Measurements from ENCODE around the gene NFIL3. TPM values are rescaled to one million over a fixed set of nuclear protein-coding genes. Genes with fewer than 3 reads are reported as not detected.

NFIL3 gene
- total RNA-seq, 2 donors from 2014 or later: 28.7 to 33.5 TPM

- Histone ChIP-seq H3K4me1 (replicated peaks) (no peaks in the 10 kb centered on the region), H3K9me3 (no peaks in the 10 kb centered on the region), H3K27ac (peak overlapping the region; percentile 92), H3K36me3 (no peaks in the 10 kb centered on the region), H3K4me3 (peak overlapping the region; percentile 76 to 79), H3K27me3 (replicated peaks; ENCODE audit: insufficient read depth) (no peaks in the 10 kb centered on the region)
- TF ChIP-seq CTCF (IDR thresholded peaks at IDR 0.05) (no peak), POLR2AphosphoS5 (IDR thresholded peaks at IDR 0.05) (peak; percentile 77), POLR2A (IDR thresholded peaks at IDR 0.05) (peak; percentile 52)
- WGBS: under 1% methylated on average over 56 of the region's 76 CpGs
- intact Hi-C loops (cut with DNase I): loop anchor here (2.0 to 5.0 kb wide), 3 partner anchors 62 to 306 kb away; partner anchors contain the start of gene AUH
- DNase-seq (ENCODE audit: low spot score): peak; percentile 79
Measured at GRCh38 chr9:91422758-91423711, 597 bp downstream of the NFIL3 start.

GRCh38 chr9:91421971-91422757 is 1.5 kb downstream of the NFIL3 start:
- no peaks in the 10 kb centered on the region for H3K4me1 ChIP-seq (replicated peaks)
- peak overlapping the region; percentile 76 to 79 for H3K4me3 ChIP-seq
- peak overlapping the region; percentile 92 for H3K27ac ChIP-seq
- DNase-seq (ENCODE audit: low spot score): peak; percentile 13
- H3K27me3 ChIP-seq (replicated peaks; ENCODE audit: insufficient read depth): no peaks in the 10 kb centered on the region
- TF ChIP-seq POLR2A (IDR thresholded peaks at IDR 0.05) (peak; percentile 14), POLR2AphosphoS5 (IDR thresholded peaks at IDR 0.05) (no peak)
- no peaks in the 10 kb centered on the region for H3K36me3 ChIP-seq
- under 1% methylated on average over 16 of the region's 16 CpGs for WGBS
- intact Hi-C loops (cut with DNase I): loop anchor here (2.0 to 5.0 kb wide), 3 partner anchors 61 to 305 kb away; partner anchors contain the start of gene AUH
- no peaks in the 10 kb centered on the region for H3K9me3 ChIP-seq

DNA sequence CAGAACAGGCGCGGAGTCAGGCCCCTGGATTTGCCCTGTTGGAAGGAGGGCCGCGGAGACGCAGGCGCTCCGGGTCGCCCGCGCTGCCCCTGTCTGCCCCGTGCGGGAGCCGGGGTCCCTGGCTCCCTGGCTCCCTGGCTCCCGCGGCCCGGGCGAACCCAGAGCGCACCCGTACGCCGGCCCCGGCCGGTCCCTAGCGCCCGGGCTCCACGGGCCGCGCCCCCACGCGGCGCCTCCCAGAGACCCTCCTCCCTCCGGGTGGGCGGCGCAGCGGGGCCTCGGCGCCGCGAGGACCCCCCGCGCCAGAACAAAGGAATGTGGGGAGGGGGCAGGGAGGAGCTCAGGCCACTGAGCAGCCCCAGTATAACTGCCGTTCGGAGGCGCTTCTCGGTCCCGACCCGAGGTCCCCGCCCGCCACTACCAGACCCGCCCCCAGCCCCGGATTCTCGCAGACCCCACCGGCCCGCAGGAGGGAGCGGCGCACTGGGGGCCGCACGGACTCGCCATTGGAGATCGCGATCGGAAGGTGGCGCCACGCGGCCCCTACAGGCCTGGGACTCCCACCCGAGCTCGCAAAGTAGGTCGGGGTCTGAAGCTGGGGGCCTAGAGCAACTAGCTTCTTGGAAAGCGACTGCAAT is 2.4 kb downstream of the NFIL3 start:
- H3K36me3 ChIP-seq: no peaks in the 10 kb centered on the region
- no peak for TF ChIP-seq POLR2AphosphoS5 (IDR thresholded peaks at IDR 0.05)
- no peak for TF ChIP-seq POLR2A (IDR thresholded peaks at IDR 0.05)
- peak in 3 of 4 experiments; percentile 21 to 35 (median 30) for TF ChIP-seq CTCF (IDR thresholded peaks at IDR 0.05)
- DNase-seq (ENCODE audit: low spot score): peak; percentile 29

DNA sequence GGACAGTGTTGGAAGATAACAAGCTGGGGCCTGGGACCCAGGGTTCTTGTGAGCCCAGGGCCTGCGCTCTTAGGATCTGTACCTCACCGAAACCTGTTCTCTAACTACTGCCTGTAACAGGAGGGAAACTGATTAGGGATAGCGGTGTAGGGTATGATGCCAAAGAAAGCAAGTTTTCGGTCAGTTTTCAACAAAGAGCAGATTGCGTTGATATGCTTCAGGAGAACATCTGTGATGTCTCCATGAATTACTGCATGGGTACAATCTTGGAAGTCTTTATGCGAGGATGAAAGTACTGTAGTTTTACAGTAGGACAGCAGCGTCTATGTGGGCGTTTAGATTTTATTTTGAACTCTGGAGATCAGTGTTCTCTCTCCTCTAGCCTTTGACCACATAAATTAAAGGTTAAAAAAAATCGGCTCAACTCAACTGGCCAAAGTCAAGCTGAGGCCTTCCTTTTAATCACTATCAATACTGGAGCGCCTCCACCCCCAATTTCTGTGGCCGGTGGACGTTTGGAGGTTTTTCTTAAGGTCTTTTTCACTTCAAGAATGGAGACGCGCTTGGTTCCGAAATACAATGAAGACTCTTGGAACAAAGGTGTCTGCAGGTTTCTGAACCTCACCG is 3.0 kb downstream of the NFIL3 start:
- Histone ChIP-seq H3K4me1 (replicated peaks) (no peaks in the 10 kb centered on the region), H3K4me3 (peak overlapping the region; percentile 76 to 79), H3K27me3 (replicated peaks; ENCODE audit: insufficient read depth) (no peaks in the 10 kb centered on the region), H3K36me3 (no peaks in the 10 kb centered on the region), H3K9me3 (no peaks in the 10 kb centered on the region), H3K27ac (peak overlapping the region; percentile 92)
- 24% methylated on average over 16 of the region's 16 CpGs for WGBS
- intact Hi-C loops (cut with DNase I): loop anchor here (5.0 kb wide), 2 partner anchors 118 to 303 kb away; no protein-coding TSS in a partner anchor
- TF ChIP-seq POLR2AphosphoS5 (IDR thresholded peaks at IDR 0.05): peak; percentile 6
- TF ChIP-seq CTCF (IDR thresholded peaks at IDR 0.05): no peak
- TF ChIP-seq POLR2A (IDR thresholded peaks at IDR 0.05): no peak
- DNase-seq (ENCODE audit: low spot score): peak; percentile 3

More for the DNA sequence above, 2.4 kb downstream of the NFIL3 start:
- Histone ChIP-seq H3K4me1 (replicated peaks) (no peaks in the 10 kb centered on the region), H3K9me3 (no peaks in the 10 kb centered on the region), H3K27ac (peak overlapping the region; percentile 92), H3K4me3 (peak overlapping the region; percentile 76 to 79), H3K27me3 (replicated peaks; ENCODE audit: insufficient read depth) (no peaks in the 10 kb centered on the region)
- intact Hi-C loops (cut with DNase I): loop anchor here (5.0 kb wide), 2 partner anchors 119 to 304 kb away; no protein-coding TSS in a partner anchor
- WGBS: under 1% methylated on average over 65 of the region's 69 CpGs
